HEK293T (cell line): ENCODE results near the gene LARGE1.

Experiments
- CTCF ChIA-PET: fragments of 350-600 bp; formaldehyde crosslinking; extraction: SDS; loops from one replicate; lab custom pipeline; 2021; ENCODE audit warnings: antibody characterized with exemption, inconsistent platforms; lab: Yijun Ruan, JAX
- POLR2A ChIA-PET: fragments of 350-600 bp; formaldehyde crosslinking; extraction: SDS; loops from one replicate; lab custom pipeline; 2020; ENCODE audit warnings: antibody characterized with exemption, inconsistent platforms; lab: Yijun Ruan, JAX
- DNase-seq: peaks from one replicate; pipeline ENCODE4 v3.0.0; 2012; ENCODE audit warnings: mixed read lengths; ENCODE audit errors: extremely low spot score
- ARNT ChIP-seq: fragments of 450-650 bp; IDR thresholded peaks from 2 replicates; pipeline ENCODE4 v1.6.1; 2017; ENCODE audit warnings: mild to moderate bottlenecking
- BHLHE40 ChIP-seq: fragments of 450-650 bp; IDR thresholded peaks from 2 replicates; pipeline ENCODE4 v1.6.1; 2016; ENCODE audit warnings: mild to moderate bottlenecking, moderate library complexity, borderline replicate concordance
- CTBP1 ChIP-seq: fragments of 450-650 bp; IDR thresholded peaks from 2 replicates; pipeline ENCODE4 v1.6.1; 2016; ENCODE audit warnings: borderline replicate concordance
- ELF4 ChIP-seq: fragments of 450-650 bp; IDR thresholded peaks from 2 replicates; pipeline ENCODE4 v1.6.1; 2017; ENCODE audit warnings: antibody characterized with exemption
- FOXA1 ChIP-seq: fragments of 450-650 bp; IDR thresholded peaks from 2 replicates; pipeline ENCODE4 v1.6.1; 2016; ENCODE audit warnings: mild to moderate bottlenecking
- FOXK2 ChIP-seq: fragments of 450-650 bp; IDR thresholded peaks from 2 replicates; pipeline ENCODE4 v1.6.1; 2016; ENCODE audit warnings: mild to moderate bottlenecking
- FOXM1 ChIP-seq: fragments of 450-650 bp; IDR thresholded peaks from 2 replicates; pipeline ENCODE4 v1.6.1; 2017; ENCODE audit warnings: mild to moderate bottlenecking, borderline replicate concordance
- HDGF ChIP-seq: fragments of 450-650 bp; IDR thresholded peaks from 2 replicates; pipeline ENCODE4 v1.6.1; 2017; ENCODE audit warnings: antibody characterized with exemption, borderline replicate concordance
- L3MBTL2 ChIP-seq: fragments of 450-650 bp; conservative IDR thresholded peaks from 2 replicates; pipeline ENCODE4 v1.6.1; 2016; ENCODE audit warnings: mild to moderate bottlenecking
- LEF1 ChIP-seq: fragments of 450-650 bp; IDR thresholded peaks from 2 replicates; pipeline ENCODE4 v1.6.1; 2017; ENCODE audit warnings: mild to moderate bottlenecking, borderline replicate concordance
- NFRKB ChIP-seq: fragments of 450-650 bp; IDR thresholded peaks from 2 replicates; pipeline ENCODE4 v1.6.1; 2016; ENCODE audit warnings: mild to moderate bottlenecking, moderate library complexity
- PKNOX1 ChIP-seq: fragments of 450-650 bp; IDR thresholded peaks from 2 replicates; pipeline ENCODE4 v1.6.1; 2016
- SP1 ChIP-seq: fragments of 450-650 bp; IDR thresholded peaks from 2 replicates; pipeline ENCODE4 v1.6.1; 2017
- SUZ12 ChIP-seq: fragments of 450-650 bp; IDR thresholded peaks from 2 replicates; pipeline ENCODE4 v1.6.1; 2016; ENCODE audit warnings: mild to moderate bottlenecking
- TARDBP ChIP-seq: fragments of 450-650 bp; IDR thresholded peaks from 2 replicates; pipeline ENCODE4 v1.6.1; 2016
- ZNF384 ChIP-seq: fragments of 450-650 bp; IDR thresholded peaks from 2 replicates; pipeline ENCODE4 v1.6.1; 2016

LARGE1 gene

DNA sequence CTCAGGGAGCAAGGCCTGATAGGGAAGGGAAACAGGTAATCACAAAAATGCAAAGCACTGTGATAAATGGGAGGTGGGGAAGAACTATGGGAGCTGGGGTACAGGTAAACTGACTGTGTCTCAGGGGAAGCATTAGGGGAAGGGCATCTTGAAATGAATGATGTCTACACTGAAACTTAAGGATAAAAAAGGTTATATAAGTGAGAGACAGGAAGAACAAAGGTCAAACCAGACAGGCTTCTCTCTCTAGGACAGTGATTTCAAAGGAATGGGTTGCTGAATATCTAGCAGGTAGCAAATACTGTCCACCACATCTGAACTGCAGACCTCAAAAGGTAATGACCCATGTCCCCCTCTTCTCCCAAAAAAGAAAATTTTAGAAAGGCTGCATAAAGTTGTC, 529.0 kb downstream of the LARGE1 start:
- DNase-seq: no peak
- ChIA-PET POLR2A (no interaction called here), CTCF (no interaction called here)
- TF ChIP-seq NFRKB: no peak
- TF ChIP-seq ARNT: no peak
- TF ChIP-seq FOXK2: no peak
- no peak for TF ChIP-seq CTBP1
- TF ChIP-seq TARDBP: no peak
- TF ChIP-seq BHLHE40: no peak
- TF ChIP-seq ELF4: no peak
- TF ChIP-seq SUZ12: no peak
- no peak for TF ChIP-seq FOXA1
- TF ChIP-seq L3MBTL2: no peak
- no peak for TF ChIP-seq SP1
- TF ChIP-seq ZNF384: no peak
- TF ChIP-seq PKNOX1: no peak
- TF ChIP-seq FOXM1: no peak
- TF ChIP-seq LEF1: no peak
- no peak for TF ChIP-seq HDGF

DNA sequence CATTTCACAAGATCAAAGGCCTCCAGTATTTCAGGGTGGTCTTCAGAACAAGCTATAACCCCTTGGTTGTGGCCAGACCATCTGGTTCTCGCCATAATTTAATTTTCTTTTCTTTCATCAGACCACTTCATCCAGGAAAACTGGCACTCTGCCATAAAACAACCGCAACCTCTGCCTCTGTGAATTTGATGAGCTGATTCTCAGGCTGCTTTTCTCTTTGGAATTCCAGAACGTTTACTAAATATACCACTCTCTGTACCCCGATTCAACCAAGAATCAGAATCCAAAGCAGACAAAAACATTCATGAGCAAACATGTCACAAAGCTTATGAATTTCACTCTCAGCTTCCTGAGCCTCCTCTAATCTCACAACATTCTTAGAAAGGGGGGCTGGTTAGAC, 530.3 kb downstream of the LARGE1 start:
- ChIA-PET POLR2A (no interaction called here), CTCF (no interaction called here)
- TF ChIP-seq NFRKB (no peak), ARNT (no peak), L3MBTL2 (no peak), SP1 (no peak), SUZ12 (no peak), PKNOX1 (no peak), TARDBP (no peak), ELF4 (no peak), FOXM1 (no peak), BHLHE40 (no peak), FOXA1 (no peak), LEF1 (no peak), ZNF384 (no peak), CTBP1 (no peak), HDGF (no peak), FOXK2 (no peak)
- no peak for DNase-seq

DNA sequence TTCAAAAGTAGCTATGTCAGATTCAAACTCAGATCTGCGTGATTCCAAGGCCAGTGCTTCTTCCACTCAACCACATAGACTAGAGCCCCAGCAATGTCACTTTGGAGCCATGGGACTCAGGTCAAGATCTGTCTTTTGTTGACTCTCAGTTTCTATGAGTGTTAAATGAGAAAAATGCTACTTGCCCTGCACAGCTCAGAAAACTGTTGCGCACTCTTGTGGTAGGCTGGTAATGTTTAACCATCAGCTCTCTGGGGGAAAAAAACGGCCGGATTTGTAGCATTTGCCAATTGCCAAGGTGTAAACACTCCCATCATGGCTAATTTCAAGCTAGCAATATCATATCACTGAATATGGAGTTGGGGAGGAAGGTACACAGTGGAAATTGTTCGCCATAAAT, 534.0 kb downstream of the LARGE1 start:
- CTCF ChIA-PET: no interaction called here
- POLR2A ChIA-PET: no interaction called here
- DNase-seq: no peak
- TF ChIP-seq ZNF384: no peak
- TF ChIP-seq FOXA1: no peak
- TF ChIP-seq FOXM1: no peak
- no peak for TF ChIP-seq CTBP1
- no peak for TF ChIP-seq LEF1
- no peak for TF ChIP-seq BHLHE40
- no peak for TF ChIP-seq TARDBP
- TF ChIP-seq ARNT: no peak
- TF ChIP-seq NFRKB: no peak

DNA sequence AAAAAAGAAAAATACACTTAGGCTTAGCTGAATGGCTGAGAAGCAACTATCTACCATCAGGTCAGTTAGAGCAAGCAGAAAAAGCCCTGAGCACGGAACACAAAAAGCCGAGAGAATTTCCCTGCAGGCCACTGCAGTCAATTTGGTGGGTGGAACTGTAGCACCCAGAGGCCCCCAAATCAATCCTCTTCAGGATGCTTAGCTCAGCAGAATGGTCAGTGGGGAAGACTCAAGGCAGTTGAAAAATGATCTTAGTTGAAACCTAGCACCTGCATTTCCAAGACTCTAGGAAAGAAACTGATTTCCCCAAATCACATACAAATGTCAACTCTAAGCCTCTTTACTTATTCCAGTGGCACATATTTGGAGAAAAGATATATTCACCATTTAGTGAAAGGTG, 534.7 kb downstream of the LARGE1 start:
- ChIA-PET CTCF (no interaction called here), POLR2A (no interaction called here)
- TF ChIP-seq L3MBTL2 (no peak), CTBP1 (no peak), ARNT (no peak), SP1 (no peak), ELF4 (no peak), NFRKB (no peak), FOXA1 (no peak), ZNF384 (no peak), FOXK2 (no peak), TARDBP (no peak), BHLHE40 (no peak), PKNOX1 (no peak), FOXM1 (no peak), SUZ12 (no peak), LEF1 (no peak), HDGF (no peak)
- no peak for DNase-seq

- CTCF ChIA-PET: no interaction called here
- no peak for DNase-seq
- POLR2A ChIA-PET: no interaction called here
- TF ChIP-seq FOXM1 (no peak), PKNOX1 (no peak), L3MBTL2 (no peak), SUZ12 (no peak), LEF1 (no peak), FOXK2 (no peak), ELF4 (no peak), SP1 (no peak), NFRKB (no peak), ARNT (no peak), ZNF384 (no peak), FOXA1 (no peak)
Observed at GRCh38 chr22:33382436-33382835, 537.8 kb downstream of the LARGE1 start.
